ENCODE data around the gene VPS37C. TPM values are rescaled to one million over a fixed set of nuclear protein-coding genes. Genes with fewer than 3 reads are reported as not detected.

Gene VPS37C
- total and polyA plus RNA-seq, 9 donors: 7.8 to 25.8 (median 19.7) TPM

- TF ChIP-seq POLR2A (IDR thresholded peaks at IDR 0.05) (no peak), EP300 (IDR thresholded peaks at IDR 0.05) (no peak), CTCF (IDR thresholded peaks at IDR 0.05) (no peak)
- Histone ChIP-seq H3K36me3 (no peaks in the 10 kb centered on the region), H3K27ac (no peak overlapping the region), H3K27me3 (no peaks in the 10 kb centered on the region), H3K9me3 (no peaks in the 10 kb centered on the region), H3K4me3 (no peak overlapping the region), H3K4me1 (ENCODE audit: insufficient read depth) (peaks cover 9% of the 10 kb centered on the region)
- DNase-seq: peak in 1 of 5 donors; percentile 5
- intact Hi-C loops (cut with DNase I): no loop called here
- 55 to 65% (median 63%) methylated on average over 11 of the region's 11 CpGs for WGBS, 3 donors
Measured at GRCh38 chr11:61147791-61148620, 13.2 kb downstream of the VPS37C start.

GRCh38 chr11:61147271-61147670 is 14.0 kb downstream of the VPS37C start:
- Histone ChIP-seq H3K36me3 (no peaks in the 10 kb centered on the region), H3K4me3 (no peak overlapping the region), H3K27me3 (no peaks in the 10 kb centered on the region), H3K27ac (no peak overlapping the region), H3K9me3 (no peaks in the 10 kb centered on the region), H3K4me1 (ENCODE audit: insufficient read depth) (peaks cover 7% of the 10 kb centered on the region)
- WGBS, 3 donors: 78 to 81% (median 81%) methylated on average over 10 of the region's 10 CpGs
- intact Hi-C loops (cut with DNase I): no loop called here
- peak in 1 of 5 donors; percentile 15 for DNase-seq
- TF ChIP-seq CTCF (IDR thresholded peaks at IDR 0.05) (no peak), POLR2A (IDR thresholded peaks at IDR 0.05) (no peak), EP300 (IDR thresholded peaks at IDR 0.05) (no peak)

GRCh38 chr11:61146416-61146815 is 14.8 kb downstream of the VPS37C start:
- H3K36me3 ChIP-seq: no peaks in the 10 kb centered on the region
- no peak for TF ChIP-seq POLR2A (IDR thresholded peaks at IDR 0.05)
- no peak for TF ChIP-seq EP300 (IDR thresholded peaks at IDR 0.05)
- TF ChIP-seq CTCF (IDR thresholded peaks at IDR 0.05): no peak
- 84 to 95% (median 93%) methylated on average over 9 of the region's 9 CpGs for WGBS, 3 donors
- no peak overlapping the region for H3K4me3 ChIP-seq
- H3K27me3 ChIP-seq: no peaks in the 10 kb centered on the region
- no peaks in the 10 kb centered on the region for H3K9me3 ChIP-seq
- peaks cover 6% of the 10 kb centered on the region for H3K4me1 ChIP-seq (ENCODE audit: insufficient read depth)
- peak in 1 of 5 donors; percentile 13 for DNase-seq
- intact Hi-C loops (cut with DNase I): no loop called here
- H3K27ac ChIP-seq: no peak overlapping the region

GRCh38 chr11:61145228-61146005 is 15.8 kb downstream of the VPS37C start:
- WGBS, 3 donors: 82 to 87% (median 87%) methylated on average over 17 of the region's 17 CpGs
- Histone ChIP-seq H3K4me3 (no peak overlapping the region), H3K27ac (no peak overlapping the region), H3K9me3 (no peaks in the 10 kb centered on the region), H3K36me3 (no peaks in the 10 kb centered on the region), H3K27me3 (no peaks in the 10 kb centered on the region), H3K4me1 (ENCODE audit: insufficient read depth) (peaks cover 8% of the 10 kb centered on the region)
- TF ChIP-seq EP300 (IDR thresholded peaks at IDR 0.05) (no peak), CTCF (IDR thresholded peaks at IDR 0.05) (no peak), POLR2A (IDR thresholded peaks at IDR 0.05) (no peak)
- peak in 1 of 5 donors; percentile 22 for DNase-seq
- intact Hi-C loops (cut with DNase I): no loop called here

Measured in ovary (tissue), 9 donors.